ENCODE results near the gene NTM. TPM values are rescaled to one million over a fixed set of nuclear protein-coding genes. Genes with fewer than 3 reads are reported as not detected.

The NTM gene
- total and polyA plus RNA-seq, 2 of the 8 experiments (the other 6 are each of a cell fraction or from before 2014, with no cell fraction given): 13.4 to 20.0 TPM

DNA sequence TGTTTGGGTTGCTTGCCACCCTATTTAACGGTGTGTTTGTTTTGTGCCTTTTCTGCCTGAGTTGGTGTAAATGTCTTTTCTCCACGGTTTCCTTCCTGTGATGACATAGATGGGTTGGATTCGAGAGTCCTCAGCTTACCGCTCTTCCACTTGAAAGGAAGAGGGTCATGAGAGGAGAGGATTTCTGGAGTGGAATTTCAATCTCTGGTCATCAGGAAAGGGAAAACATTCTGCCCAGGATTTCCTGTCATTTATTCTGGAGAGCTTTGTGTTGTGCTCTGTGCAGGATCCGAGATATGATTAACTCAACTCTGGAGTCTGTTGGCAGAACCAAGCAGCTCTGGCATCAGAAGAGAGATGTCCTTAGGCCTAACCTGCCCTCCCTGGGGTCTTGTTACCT, 605.2 kb downstream of the NTM start:
- DNase-seq (ENCODE audit: low read depth in 1 of 2, low spot score in 2 of 2) (no peak), FAIRE-seq (no peak)
- Histone ChIP-seq H3K18ac (ENCODE audit: extremely low read depth, low read length) (peak overlapping the region; percentile 48; the same call in 1 of the 2 replicates), H3K4me2 (ENCODE audit: insufficient read depth in 1 of 2, low read depth in 2 of 2, low read length in 2 of 2) (no peak overlapping the region), H2AFZ (ENCODE audit: low read length) (no peak overlapping the region), H4K5ac (ENCODE audit: insufficient read length, low read depth, low read length) (no peak overlapping the region), H2BK20ac (ENCODE audit: low read length) (no peak overlapping the region), H2BK15ac (ENCODE audit: low read length) (no peak overlapping the region), H3K79me2 (ENCODE audit: control insufficient read depth in 1 of 2, insufficient read depth in 2 of 2, low read length in 2 of 2) (no peaks in the 10 kb centered on the region), H3K9ac (replicated peaks in 1 of 4; ENCODE audit: extremely low read depth in 1 of 4, low read depth in 3 of 4, low read length in 3 of 4) (no peak overlapping the region), H3K4me3 (ENCODE audit: extremely low read depth in 1 of 4, insufficient read depth in 2 of 4, low read depth in 3 of 4, low read length in 4 of 4) (no peak overlapping the region), H2BK12ac (ENCODE audit: low read depth, low read length) (0 out of 2 replicates have a peak overlapping the region, but pooled peaks have one; percentile 42), H3K27ac (ENCODE audit: low read depth, low read length) (no peak overlapping the region), H3K23me2 (ENCODE audit: low read depth, low read length) (no peaks in the 10 kb centered on the region), H2AK5ac (ENCODE audit: low read depth, low read length) (peak overlapping the region; percentile 17; the same call in 1 of the 2 replicates), H3K56ac (replicated peaks; ENCODE audit: insufficient read length, low read depth, low read length) (no peak overlapping the region), H4K20me1 (replicated peaks in 1 of 2; ENCODE audit: control insufficient read depth in 1 of 2, insufficient read depth in 2 of 2, low read length in 2 of 2) (no peaks in the 10 kb centered on the region), H3K23ac (ENCODE audit: insufficient read length) (no peak overlapping the region), H3K9me3 (ENCODE audit: insufficient read depth in 2 of 2, low read depth in 1 of 2, low read length in 1 of 2) (no peaks in the 10 kb centered on the region), H3K36me3 (ENCODE audit: control insufficient read depth in 2 of 4, insufficient read depth in 4 of 4, low read length in 3 of 4) (no peaks in the 10 kb centered on the region), H4K91ac (replicated peaks; ENCODE audit: insufficient read length, low read length) (no peak overlapping the region), H3K4me1 (replicated peaks in 1 of 4; ENCODE audit: control insufficient read depth in 3 of 4, insufficient read depth in 4 of 4, low read length in 3 of 4) (peaks cover 0 to 26% (median 17%) of the 10 kb centered on the region in 4 experiments; a peak in 6 of 7 replicates), H3K79me1 (ENCODE audit: low read depth, low read length) (no peaks in the 10 kb centered on the region), H2BK5ac (ENCODE audit: low read depth, low read length) (no peak overlapping the region), H3K14ac (ENCODE audit: insufficient read length) (no peak overlapping the region), H4K8ac (ENCODE audit: extremely low read depth, insufficient read depth, low read length) (no peak overlapping the region), H2BK120ac (replicated peaks; ENCODE audit: low read depth, low read length) (no peak overlapping the region), H3K27me3 (replicated peaks in 1 of 4; ENCODE audit: control insufficient read depth in 3 of 4, extremely low read depth in 1 of 4, insufficient read depth in 3 of 4, low read length in 3 of 4) (no peaks in the 10 kb centered on the region), H3K4ac (replicated peaks; ENCODE audit: insufficient read length, low read depth, low read length) (no peak overlapping the region)
- ChIA-PET CTCF (ENCODE audit: partially characterized antibody) (no interaction called here), POLR2A (ENCODE audit: partially characterized antibody) (no interaction called here)
- TF ChIP-seq CHD1 (IDR thresholded peaks at IDR 0.05; ENCODE audit: low read depth, low read length): no peak
- TF ChIP-seq, protein P1, sequence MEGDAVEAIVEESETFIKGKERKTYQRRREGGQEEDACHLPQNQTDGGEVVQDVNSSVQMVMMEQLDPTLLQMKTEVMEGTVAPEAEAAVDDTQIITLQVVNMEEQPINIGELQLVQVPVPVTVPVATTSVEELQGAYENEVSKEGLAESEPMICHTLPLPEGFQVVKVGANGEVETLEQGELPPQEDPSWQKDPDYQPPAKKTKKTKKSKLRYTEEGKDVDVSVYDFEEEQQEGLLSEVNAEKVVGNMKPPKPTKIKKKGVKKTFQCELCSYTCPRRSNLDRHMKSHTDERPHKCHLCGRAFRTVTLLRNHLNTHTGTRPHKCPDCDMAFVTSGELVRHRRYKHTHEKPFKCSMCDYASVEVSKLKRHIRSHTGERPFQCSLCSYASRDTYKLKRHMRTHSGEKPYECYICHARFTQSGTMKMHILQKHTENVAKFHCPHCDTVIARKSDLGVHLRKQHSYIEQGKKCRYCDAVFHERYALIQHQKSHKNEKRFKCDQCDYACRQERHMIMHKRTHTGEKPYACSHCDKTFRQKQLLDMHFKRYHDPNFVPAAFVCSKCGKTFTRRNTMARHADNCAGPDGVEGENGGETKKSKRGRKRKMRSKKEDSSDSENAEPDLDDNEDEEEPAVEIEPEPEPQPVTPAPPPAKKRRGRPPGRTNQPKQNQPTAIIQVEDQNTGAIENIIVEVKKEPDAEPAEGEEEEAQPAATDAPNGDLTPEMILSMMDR (IDR thresholded peaks at IDR 0.05; ENCODE audit: control extremely low read depth in 1 of 3, insufficient read depth in 1 of 3, low read depth in 1 of 3, low read length in 3 of 3): no peak
- no peak for TF ChIP-seq YY1 (IDR thresholded peaks at IDR 0.05; ENCODE audit: low read depth, low read length)
- TF ChIP-seq, protein P2, sequence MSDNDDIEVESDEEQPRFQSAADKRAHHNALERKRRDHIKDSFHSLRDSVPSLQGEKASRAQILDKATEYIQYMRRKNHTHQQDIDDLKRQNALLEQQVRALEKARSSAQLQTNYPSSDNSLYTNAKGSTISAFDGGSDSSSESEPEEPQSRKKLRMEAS (IDR thresholded peaks at IDR 0.05): no peak
- TF ChIP-seq, protein P3, sequence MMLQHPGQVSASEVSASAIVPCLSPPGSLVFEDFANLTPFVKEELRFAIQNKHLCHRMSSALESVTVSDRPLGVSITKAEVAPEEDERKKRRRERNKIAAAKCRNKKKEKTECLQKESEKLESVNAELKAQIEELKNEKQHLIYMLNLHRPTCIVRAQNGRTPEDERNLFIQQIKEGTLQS (IDR thresholded peaks at IDR 0.05; ENCODE audit: insufficient read depth, low read depth, low read length): no peak
- WGBS, 2 experiments (ENCODE audit: extremely low coverage in 1 of 2, insufficient coverage in 1 of 2, insufficient read length in 1 of 2, insufficient replicate concordance in 2 of 2, low coverage in 1 of 2, low lambda C conversion rate in 2 of 2, missing lambda C conversion rate in 1 of 2): 79% methylated on average over 5 of the region's 5 CpGs; no CpG with 5 or more reads in 1 of the 2 experiments
